ENCODE results near the gene HYPK.
"Not testable (repeated sequence)": the region's sequence is repeated elsewhere in the genome, so short reads cannot be mapped to it uniquely, and the experiment has no call there.

Gene HYPK

DNA sequence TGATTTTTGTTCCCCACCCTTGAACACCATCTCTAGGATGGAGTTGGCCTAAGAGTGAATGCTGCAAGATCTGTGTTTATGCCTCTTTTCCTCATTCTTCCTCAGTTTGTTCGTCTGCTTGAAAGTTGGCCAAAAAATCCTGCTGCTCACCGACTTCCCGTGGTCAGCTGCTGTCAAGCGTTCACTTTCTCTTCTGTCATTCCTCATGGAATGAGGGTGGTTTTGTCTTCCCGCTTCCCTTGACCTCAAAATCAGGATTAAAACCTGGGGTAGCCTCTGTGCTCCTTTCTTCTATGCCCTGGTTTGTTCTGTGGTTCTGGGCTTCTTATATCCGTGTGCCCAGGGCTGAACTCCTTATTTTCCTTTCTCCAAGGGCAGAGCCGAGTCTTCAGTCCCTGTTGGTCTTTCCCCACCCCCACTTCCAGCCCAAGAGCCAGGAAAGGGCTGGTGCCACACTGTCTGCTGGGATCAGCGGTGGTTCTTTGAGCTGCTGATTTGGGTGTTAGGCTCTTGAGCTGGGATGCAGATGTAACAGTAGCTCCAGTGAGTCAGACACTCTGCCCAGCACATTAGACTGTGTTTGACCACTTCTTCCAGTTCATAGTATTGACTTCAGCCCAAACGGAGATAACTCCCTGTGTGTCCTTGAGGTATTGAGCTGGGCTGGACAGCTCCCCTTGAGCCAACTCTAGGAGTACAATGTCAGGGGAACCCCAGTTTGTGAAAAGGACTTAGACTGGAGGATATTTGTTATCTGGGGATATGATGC is 5.9 kb upstream of the HYPK start:
- DNase-seq: no peak
- intact Hi-C loops (cut with DNase I): loop anchor here (5.0 kb wide), 1 partner anchor 47 kb away; the partner anchor contains the start of gene PDIA3

- intact Hi-C loops (cut with DNase I): no loop called here
- DNase-seq: no peak
Observed at GRCh38 chr15:43795197-43795596, 5.2 kb upstream of the HYPK start.

DNA sequence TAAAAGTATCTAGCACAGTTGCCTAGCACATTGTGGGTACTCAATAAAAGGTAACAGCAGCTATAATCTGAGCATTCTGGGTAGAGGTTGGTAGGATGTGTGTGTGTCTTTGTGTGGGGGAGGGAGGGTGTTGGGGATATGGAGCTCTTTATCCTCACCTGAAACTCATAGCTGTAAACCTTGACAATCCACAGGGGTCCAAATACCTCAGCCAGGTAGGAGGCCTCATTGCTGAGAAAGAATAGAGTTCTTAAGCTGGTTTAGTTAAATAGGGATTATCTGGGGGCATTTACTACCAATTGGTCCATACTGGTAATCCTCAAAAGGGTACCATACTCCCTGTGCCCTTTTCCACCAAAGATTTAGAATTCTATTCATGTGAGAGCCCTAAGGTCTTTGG is 4.4 kb upstream of the HYPK start:
- intact Hi-C loops (cut with DNase I): no loop called here
- DNase-seq: no peak

DNA sequence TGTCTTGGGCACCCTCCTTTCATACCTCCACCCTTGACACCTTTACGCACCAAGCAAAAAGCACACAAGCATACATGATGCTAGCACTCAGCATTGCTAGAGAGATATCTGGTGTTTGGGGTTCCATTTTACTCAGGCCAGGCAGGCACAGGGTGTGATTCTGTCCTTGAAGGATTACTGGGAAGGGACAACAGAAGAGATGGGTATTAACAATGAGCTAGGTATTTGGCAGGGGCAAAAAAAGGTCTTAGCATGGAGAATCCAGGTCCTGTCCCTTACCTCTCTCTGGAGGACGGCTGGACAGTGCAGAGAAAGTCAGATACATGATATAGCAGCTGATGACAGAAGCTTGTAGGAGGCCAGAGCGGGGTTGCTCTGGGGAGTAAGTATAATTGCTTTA is 3.8 kb upstream of the HYPK start:
- intact Hi-C loops (cut with DNase I): no loop called here
- DNase-seq: no peak

DNA sequence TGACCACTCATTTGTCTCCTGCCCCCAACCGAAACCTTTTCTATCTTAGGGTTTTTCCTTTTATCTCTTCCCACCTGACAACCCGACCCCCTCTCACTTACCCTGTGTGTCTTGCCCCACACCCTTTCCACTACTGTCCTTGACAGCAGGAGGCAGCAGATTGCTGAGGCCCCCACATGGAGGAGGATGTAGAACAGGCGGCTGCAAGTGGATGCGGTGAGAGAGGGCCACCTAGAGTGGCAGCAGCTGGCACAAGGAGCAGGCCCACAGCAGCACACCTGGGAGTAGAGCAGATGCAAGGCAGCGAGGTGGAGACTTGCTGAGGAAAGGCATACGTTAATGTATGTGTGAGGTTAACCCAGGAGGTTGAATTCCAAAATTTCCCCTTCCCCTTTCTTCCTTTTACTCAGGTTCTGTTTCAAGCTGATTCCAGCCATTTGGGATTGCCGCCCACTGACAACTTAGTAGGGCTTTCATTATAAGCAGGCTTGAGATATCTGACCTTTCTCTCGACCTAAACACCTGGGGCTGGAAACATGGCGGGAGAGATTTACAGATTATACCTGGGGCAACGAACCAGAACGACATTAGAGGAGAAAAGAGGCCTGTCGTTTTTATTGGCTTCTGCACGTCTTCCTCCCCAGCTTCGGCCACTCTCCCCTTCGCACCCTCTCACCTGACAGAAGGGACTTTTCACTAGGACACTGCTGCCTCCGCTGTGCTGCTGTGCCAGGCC is 1.0 kb upstream of the HYPK start:
- no peak for DNase-seq
- intact Hi-C loops (cut with DNase I): no loop called here

DNA sequence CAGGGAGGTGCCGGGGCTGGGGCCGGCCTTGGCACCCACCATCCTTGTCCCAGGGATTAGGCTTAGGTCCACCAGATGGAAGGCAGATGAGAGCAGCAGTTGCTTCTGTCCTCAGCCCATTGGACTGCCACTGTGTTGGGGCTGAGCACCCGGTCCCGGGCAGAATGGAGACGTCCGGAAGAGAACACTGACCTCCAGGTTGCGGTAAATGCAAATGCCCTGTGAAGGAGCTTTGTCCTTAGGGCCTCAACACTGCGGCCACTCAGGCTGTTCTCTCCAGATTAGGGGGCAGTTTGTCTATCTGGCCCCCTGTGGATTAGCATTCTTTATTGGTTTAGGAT is 484 bp upstream of the HYPK start, which contains the start of gene SERINC4:
SERINC4 (minus strand) TSS at position 276 of the 341 bp plus-strand sequence; CDS start at position 42, 234 bp downstream.
- intact Hi-C loops (cut with DNase I): loop anchor here (1.0 kb wide), 1 partner anchor 24 kb away; the partner anchor contains the start of gene MFAP1
- DNase-seq: peak in 1 of 10 donors; percentile 85

- DNase-seq; intact Hi-C loops (cut with DNase I): not testable (repeated sequence)
Observed at GRCh38 chr15:43802676-43803075, 2.3 kb downstream of the HYPK start.

DNA sequence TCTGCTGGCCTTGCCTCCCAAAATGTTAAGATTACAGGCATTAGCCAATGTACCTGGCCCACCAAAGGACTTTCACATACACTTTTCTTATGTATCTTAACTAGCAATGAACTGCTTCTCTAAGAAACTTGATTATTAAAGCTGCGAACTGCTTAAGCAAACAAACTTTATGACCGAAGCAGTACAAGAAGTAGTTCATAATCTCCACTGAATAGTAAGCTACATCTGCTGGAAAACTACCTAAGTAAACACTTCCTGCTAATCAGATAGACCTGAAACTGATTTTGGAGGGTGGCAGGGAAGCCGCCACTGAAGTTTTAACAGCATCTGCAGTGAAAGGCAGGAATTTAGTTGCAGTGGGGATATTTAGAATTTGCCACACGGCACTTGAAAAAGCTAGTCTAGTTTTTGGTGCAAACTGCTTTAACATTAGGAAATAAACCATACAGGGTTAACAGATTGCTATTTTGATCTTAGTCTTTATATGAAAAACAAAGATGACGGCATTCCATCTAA is 8.1 kb downstream of the HYPK start:
- DNase-seq: no peak
- intact Hi-C loops (cut with DNase I): no loop called here

DNA sequence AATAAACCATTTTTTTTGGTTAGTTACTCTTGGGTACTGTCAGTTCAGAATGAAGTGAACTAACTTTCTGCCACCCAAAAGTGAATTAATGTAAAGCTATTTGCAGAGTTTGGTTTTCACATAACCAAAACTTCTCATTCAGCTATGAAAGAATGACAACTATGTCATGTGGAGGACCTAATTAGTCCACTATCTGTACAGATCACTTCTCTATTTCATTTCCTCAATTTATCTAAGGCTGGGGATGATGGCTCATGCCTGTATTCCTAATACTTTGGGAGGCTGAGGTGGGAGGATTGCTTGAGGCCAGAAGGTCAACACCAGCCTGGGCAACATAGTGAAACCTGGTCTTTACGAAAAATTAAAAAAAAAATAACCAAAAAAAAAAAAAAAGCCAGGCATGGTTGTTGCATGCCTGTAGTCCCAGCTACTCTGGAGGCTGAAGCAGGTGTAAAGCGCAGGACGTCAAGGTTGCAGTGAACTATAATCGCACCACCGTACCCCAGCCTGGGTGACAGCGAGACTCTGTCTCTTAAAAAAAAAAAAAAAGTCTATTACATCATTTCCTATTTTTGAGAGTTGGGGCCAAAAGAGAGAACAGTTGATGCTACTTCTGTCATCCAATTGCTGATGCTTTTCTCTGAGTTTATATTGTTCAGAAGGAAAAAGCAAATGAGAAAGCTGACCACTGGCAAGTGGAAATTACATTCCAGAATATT is 8.7 kb downstream of the HYPK start:
- peak in 1 of 10 donors; percentile 11 for DNase-seq
- intact Hi-C loops (cut with DNase I): no loop called here

- DNase-seq: peak in 2 of 10 donors; percentile 51 to 55
- intact Hi-C loops (cut with DNase I): not testable (repeated sequence)
Observed at GRCh38 chr15:43815064-43815463, 14.7 kb downstream of the HYPK start.

GRCh38 chr15:43821505-43821904 is 21.1 kb downstream of the HYPK start:
- DNase-seq: no peak
- intact Hi-C loops (cut with DNase I): no loop called here

GRCh38 chr15:43824302-43825246 is 24.2 kb downstream of the HYPK start, which contains the start of gene MFAP1:
Gene MFAP1, minus strand, starts transcription at chr15:43824690. Its CDS starts 121 bp downstream, at chr15:43824569.
- intact Hi-C loops (cut with DNase I): loop anchor here (1.0 kb wide), 1 partner anchor 24 kb away; the partner anchor contains the start of genes HYPK and SERINC4
- peak; percentile 85 to 98 (median 92) for DNase-seq

DNA sequence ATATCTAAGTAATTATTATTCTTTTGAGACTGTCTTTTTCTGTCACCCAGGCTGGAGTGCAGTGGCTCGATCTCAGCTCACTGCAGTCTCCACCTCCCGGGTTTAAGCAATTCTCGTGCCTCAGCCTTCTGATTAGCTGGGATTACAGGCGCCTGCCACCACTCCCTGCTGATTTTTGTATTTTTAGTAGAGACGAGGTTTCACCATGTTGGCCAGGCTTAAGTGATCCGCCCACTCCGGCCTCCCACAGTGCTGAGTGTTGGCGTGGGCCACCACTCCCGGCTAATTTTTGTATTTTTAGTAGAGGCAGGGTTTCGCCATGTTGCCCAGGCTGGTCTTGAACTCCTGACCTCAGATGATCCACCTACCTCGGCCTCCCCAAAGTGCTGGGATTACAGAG is 24.9 kb downstream of the HYPK start:
- intact Hi-C loops (cut with DNase I): not testable (repeated sequence)

DNA sequence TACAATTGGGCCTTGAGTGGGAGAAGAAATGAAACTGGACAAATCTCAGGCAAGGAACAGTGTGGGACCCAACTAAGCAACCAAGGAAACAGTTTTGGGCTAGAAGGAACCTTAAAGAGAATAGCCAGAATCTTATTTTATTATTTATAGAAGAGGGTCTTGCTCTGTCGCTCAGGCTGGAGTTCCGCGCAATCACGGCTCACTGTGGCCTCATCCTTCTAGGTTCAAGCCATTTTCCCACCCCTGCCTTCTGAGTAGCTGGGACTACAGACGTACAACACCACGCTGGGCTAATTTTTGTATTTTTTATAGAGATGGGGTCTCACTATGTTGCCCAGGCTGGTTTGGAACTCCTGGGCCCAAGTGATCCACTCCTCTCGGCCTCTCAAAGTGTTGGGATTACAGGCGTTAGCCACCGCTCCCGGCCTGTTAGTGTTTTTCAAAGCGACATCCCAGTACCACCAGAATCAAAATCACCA is 25.7 kb downstream of the HYPK start:
- peak in 1 of 10 donors; percentile 50 for DNase-seq
- intact Hi-C loops (cut with DNase I): no loop called here

More for the DNA sequence above, 24.9 kb downstream of the HYPK start:
- peak in 2 of 10 donors; percentile 25 to 36 for DNase-seq

DNA sequence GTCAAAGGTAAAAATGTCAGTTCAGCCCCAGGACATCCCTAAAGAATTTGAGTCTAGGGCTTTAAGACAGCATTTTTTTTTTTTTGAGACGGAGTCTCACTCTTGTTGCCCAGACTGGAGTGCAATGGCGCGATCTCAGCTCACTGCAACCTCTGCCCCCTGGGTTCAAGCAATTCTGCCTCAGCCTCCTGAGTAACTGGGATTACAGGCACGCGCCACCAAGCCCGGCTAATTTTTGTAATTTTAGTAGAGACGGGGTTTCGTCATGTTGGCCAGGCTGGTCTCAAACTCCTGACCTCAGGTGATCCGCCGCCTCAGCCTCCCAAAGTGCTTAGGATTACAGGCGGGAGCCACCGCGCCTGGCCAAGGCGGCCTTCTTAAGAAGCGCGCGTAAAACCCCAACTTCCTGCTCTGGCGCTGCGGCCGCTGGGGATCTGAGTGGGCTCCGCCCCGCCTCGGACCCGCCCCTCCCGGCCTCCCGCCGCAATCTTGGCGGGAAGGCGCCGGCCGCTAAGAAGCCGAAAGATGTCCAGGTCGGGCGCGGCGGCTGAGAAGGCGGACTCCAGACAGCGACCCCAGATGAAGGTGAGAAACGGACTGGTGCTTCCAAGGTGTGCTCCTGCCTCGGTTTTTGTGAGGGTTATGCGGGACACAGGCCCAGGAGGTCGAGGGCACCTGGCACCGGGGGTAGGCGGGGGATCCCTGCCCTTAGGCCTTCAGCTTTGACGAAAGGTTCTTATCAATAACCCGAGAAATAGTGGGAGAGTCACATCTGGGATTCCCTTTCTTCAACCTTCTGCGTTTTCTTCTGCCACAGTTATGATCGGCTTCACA is 26.3 kb downstream of the HYPK start, which contains the start of gene WDR76:
WDR76 (plus strand) TSS at position 495 of the 834 bp plus-strand sequence; CDS start at position 526, 31 bp downstream.
- intact Hi-C loops (cut with DNase I): no loop called here
- DNase-seq: peak; percentile 27 to 94 (median 56)

DNA sequence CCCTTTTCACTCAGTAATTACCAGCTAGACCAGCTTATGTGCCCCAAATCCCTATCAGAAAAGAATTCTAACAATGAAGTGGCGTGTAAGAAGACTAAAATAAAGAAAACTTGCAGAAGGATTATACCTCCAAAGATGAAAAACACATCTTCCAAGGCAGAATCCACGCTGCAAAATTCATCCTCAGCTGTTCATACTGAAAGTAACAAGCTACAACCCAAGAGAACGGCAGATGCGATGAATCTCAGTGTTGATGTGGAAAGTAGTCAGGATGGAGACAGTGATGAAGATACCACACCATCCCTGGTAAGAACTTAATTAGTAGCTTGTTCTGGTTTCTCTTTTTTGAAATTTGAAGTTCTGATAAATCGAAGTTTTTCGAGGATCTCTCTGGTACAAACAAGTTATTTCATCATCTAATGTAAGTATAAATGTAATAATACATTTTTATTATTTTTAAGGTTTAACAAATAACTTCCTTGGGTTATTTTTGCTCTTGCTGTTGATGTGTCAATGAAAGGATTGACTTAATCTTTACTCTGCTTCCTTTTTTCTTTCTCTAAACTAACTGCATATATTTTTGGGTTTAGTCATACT is 27.8 kb downstream of the HYPK start:
- intact Hi-C loops (cut with DNase I): no loop called here

DNA sequence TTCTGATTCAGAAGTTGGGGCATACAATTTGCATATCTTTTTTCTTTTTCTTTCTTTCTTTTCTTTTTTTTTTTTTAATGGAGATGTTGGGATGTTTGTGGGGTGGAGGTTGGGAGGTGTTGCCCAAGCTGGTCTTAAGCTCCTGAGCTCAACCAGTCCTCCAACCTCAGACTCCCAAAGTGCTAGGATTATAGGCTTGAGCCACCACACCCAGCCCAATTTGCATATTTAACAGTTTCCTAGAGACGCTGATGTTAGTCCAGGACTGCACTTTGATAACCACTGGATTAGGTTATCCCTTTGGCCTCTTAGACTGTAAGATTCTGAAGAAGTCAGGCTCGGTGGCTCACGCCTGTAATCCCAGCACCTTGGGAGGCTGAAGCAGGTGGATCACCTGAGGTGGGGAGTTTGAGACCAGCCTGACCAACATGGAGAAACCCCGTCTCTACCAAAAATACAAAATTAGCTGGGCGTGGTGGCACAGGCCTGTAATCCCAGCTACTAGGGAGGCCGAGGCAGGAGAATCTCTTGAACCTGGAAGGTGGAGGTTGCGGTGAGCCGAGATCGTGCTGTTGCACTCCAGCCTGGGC is 29.6 kb downstream of the HYPK start:
- intact Hi-C loops (cut with DNase I): not testable (repeated sequence)
- DNase-seq: peak in 2 of 10 donors; percentile 7 to 19

More for the DNA sequence above, 27.8 kb downstream of the HYPK start:
- DNase-seq: no peak

All from posterior cingulate gyrus (tissue), 11 donors.